NCI-H2196 treated with DMSO at 0.1 percent for 48 hours (cell line): ENCODE measurements around the gene PPM1M.

ENCODE experiments used
- DNase-seq: peaks from one replicate; lab custom pipeline; 2025; ENCODE audit not compliant: unreplicated experiment; lab: John Stamatoyannopoulos, UW

PPM1M gene

DNA sequence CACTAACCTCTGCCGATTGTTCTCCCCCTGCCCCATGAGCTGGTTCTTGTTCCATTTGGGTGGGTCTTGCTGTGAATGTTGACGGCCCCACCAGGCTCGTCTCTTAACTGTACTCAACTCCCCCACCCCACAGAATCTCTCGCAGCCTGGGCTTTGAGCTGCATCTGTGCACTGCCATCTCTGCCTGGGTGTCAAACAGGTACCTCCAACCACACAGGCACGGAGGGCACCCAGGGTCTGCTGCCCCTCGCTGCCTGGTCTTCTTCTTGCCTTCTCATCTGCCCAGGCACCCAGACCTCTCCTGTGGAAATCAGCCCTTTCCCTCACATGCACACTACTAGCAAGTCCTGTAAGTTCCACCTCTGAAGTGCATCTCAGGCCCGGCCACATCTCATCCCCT lies 30.2 kb upstream of the PPM1M start:
- DNase-seq: no peak

DNA sequence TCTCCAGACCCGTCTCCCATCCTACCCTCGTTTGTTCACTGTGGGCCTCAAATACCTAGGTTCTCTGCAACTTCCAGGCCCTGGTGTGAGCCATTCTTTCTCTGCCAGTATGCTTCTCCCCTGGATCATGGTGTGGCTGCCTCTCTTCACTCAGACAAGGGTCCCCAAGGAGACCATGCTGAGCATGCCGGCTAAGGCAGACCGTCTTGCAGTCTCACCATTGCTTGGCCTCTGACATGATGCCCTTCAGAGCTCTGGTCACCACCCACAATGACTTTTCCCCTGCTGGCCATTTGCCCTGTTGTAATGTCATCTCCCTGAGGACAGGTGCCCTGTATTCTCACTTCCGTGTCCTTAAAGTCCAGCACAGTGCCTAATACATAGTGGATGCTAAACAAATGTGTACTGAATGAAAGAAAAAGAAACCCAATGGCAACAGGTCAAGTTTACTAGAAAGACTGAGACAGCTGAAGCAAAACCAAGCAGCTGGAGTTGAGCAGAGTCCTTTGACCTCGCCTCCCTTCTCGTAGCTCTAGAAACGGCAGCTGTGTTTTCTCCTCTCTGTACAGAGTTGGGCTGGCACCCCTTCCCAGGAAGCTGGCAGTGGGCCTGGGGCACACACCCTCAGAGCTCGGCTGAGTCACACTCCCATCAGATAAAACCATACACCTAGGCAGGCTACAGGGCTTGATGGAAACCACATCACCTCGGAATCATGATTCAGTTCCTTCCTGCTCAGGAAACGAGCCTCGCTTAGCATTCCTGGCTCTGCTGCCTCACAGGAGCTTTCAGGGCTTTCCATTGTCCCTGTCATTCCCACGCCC lies 28.8 kb upstream of the PPM1M start:
- peak; percentile 69 for DNase-seq

DNA sequence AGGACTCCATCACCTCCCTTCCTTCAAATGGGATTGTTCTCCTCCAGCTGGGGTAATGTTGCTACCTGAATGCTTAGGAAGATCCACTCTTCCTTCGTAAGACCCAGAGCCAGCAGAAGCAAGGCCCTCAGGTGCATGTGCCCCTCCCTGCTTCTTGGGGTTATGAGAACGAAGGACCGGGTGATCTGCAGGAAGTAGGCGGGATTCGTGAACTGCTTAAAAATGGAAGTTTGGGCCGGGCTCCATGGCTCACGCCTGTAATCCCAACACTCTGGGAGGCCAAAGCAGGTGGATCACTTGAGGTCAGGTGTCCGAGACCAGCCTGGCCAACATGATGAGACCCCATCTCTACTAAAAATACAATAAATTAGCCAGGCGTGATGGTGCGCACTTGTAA lies 28.2 kb upstream of the PPM1M start:
- no peak for DNase-seq

DNA sequence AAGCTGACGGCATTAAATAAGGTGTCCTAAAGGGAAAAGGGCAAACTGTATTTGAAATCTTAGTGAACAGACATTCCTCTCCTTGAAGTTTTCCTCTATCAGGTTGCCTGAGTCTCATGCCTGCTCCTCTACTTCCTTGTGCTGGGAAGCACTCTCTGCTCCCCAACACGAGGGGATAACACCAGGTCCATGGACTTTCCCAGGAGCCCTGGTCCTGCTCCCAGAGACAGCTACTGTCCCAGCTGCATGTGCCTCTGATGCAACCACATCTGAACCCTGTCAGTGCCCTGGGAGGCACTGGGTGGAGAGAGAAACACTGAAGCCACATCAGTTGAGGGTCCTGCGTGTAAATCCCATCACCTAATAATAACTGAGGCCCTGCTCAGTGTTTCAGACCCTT lies 27.5 kb upstream of the PPM1M start:
- no peak for DNase-seq

DNA sequence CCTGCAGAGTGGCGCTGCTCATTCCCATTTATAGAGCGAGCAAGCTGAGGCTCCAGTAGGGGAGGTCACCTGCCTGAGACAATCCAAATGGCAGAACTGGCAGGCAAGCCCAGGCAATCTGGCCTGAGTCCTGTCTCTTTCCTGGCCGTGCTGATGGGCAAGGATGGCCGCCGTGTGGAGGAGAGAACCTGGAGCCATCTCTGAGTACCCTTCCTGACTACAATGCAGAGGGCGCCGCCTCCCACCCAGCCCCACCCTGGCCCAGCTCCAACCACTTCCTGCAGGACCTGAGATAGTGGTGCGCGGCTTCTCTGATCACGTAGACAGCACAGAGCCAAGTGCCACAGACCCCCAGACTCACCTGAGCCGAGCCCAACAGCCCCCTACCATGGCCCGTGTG lies 27.1 kb upstream of the PPM1M start:
- DNase-seq: no peak

DNA sequence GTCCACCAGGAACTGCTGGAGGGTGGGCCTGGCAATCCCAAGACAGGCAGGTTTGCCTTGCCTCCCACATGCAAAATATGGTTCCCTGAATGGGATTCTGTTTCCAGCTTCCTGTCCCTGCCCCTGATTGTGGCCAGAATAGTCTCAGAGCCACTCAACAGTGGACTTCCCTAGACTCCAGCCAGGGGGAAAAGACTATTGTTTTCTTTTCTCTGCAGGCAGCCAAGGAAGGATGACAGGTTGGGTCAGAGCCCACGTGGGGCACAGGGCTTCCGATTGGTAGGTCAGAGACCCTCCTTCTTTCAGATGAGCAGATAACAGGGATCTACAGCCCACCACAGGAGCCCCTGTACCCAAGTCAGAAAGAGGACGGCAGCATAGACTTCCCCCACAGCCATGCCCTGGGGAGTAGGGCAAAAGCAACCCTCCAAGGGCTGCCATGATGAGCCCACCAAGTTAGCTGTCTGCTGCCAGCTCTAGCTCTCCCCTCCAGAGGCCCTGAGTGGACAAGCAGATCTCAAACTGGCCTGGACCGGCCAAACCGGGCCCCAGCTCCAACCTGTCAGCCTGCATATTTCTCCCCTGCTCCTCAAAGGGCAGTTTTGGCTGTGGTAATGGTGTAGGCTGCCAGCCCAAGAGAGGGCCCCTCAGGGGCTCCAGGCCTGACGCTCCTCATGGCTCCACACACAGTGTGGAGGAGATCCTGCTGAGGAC lies 26.5 kb upstream of the PPM1M start:
- DNase-seq: no peak

DNA sequence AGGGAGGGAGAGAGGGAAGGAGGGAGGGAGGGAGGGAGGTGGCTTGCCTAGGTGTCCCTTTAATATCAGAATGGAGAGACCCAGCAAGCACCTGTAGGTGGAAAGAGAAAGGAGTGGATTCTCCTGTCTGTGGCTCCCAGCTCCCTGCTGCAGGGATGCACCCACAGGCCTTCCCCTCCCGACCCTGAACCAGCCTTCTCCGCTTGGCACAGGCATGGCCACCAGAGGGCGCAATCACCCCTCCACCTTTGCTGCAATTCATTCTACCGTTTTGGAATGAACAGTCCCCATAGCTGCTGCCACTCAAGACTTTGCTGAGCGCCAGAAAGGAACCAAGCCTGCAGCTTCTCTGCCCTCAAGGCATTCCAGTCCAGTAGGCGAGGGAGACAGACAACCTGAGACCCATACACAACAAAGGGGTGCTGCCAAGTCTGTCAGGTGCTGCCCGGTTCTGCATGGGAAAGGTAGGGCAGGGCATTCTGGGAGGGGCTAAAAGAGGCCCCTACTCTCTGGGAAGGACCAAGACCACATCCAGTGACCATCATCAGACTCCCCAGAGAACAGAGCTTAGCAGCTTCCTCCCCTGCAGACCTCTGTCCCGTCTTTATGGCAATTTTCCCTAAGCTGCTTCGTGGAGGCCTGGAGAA lies 25.1 kb upstream of the PPM1M start:
- peak; percentile 33 for DNase-seq

DNA sequence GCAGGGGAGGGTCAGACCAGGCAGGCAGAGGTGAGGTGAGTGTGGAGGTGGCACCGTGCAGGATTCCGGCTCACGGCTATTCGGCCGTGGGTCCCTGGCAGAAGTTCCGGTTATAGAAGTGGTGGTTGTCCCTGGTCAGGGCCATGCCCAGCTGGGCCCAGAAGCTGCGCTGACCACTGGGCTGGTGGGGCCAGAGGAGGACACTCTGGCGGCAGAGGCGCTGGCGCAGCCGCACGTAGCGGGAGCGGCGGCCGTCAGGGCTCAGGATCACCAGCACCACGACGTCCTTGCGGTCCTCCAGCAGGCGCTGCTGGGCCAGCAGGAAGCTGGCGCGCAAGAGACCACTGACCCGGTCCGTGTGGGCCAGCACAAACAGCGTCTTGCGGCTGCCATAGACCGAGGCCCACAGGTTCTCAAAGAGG lies 24.4 kb upstream of the PPM1M start:
- no peak for DNase-seq

DNA sequence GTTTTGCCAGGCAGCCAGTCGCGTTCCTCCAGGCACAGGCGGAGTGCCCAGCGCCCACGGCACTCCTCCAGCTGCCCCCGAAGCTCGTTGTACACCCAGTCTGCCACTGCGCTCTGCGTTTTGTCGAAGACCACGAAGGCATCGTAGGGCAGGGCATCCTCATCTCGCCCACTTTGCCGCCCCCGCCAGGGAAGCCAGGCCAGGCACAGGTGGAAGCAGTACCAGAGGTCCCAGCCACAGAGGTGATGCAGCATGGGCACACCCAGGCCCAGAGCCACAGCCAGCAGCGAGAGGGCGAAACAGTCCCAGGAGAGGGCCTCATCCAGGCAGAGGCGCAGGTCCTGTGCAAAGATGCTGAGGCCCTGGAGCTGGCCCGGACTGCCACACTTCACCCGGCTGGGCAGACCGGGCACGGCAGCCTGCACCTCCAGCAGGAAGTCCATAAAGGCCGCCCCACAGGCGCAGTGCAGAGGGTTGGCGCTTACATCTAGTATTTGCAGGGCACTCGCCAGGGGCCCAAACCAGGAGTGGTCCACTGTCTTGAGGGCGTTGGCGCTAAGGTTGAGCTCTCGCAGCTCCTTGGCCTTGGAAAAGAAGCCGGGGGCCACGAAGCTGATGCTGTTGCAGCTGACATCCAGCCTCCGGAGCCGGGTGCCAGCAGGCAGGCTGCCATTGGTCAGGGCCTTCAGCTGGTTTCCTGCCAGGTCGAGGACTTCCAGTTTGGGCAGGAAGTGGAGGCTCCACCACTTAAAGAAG lies 23.8 kb upstream of the PPM1M start:
- DNase-seq: no peak

DNA sequence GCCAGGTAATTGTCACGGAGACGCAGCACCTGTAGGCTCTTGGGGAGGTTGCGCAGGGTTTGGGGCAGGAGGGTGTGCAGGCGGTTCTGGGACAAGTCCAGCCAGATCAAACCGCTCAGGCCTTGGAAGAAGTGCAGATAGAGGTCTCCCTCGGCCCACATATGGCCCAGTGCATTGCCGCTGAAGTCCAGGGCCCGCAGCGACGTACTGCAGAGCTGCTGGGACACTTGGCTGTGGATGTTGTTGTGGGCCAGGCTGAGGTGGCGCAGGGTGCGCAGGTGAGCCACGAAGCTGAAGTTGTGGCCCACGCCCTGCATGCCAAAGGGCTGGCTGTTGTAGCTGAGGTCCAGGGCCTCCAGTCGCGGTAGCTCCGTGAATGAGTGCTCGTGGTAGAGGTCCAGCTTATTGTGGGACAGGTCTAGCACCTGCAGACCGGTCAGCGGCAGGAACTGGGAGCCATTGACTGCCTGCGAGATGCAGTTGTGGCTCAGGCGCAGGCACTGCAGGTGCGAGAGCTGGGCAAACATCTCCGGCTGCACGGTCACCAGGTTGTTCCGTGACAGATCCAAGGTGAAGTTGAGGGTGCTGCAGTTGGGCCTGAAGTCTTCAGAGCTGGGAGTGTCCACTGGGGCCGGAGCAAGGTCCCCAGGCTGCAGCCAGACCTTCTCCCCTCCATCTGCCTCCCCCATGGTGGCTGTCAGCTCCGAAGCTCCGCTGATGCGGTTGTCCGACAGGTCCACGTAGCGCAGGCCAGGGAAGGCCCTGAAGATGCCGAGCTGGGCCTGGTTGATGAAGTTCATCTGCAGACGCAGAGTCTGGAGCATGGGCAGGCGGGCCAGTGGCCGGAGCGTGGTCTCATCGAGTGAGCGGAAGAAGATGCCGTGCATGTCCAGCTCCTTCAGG lies 23.0 kb upstream of the PPM1M start:
- no peak for DNase-seq

DNA sequence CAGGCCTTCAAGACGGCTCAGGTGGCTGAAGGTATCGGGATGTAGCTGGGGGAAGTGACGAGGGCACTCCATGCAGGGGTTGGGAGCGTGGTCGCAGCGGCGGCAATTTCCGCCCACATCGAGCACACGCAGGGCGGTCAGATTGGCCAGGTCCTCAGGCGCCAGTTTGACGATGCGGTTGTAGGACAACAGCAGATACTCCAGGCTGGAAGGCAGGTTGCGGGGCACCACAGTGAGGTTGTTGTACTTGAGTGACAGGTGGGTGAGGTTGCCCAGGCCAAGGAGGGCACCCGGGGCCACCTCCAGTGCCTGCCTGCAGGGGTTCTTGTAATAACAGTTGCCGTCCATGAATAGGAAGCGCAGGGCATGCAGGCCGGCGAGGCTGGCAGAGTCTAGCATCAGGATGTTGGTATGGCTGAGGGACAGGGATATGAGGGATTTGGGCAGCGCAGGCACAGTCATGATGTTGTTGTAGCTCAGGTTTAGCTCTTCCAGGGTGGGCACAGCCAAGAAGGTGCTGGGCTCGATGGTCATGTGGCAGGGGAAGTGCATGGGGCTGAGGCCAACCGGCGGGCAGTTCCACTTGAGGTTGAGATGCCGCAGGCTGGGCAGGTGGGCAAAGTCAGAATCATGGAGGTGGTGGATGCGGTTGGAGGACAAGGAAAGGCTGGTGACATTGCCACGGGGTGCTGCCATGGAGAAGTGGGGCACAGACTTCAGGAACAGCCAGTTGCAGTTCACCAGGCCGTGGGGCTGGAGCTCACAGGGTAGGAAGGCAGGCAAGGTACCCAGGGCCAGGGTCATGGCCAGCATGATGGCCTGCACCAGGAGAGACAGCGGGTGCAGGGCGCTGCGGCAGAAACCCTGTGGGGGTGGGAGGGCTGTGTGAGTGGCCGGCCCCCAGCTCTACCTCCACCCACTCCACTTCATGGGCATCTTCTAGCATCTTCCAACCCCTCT lies 21.8 kb upstream of the PPM1M start:
- DNase-seq: no peak

DNA sequence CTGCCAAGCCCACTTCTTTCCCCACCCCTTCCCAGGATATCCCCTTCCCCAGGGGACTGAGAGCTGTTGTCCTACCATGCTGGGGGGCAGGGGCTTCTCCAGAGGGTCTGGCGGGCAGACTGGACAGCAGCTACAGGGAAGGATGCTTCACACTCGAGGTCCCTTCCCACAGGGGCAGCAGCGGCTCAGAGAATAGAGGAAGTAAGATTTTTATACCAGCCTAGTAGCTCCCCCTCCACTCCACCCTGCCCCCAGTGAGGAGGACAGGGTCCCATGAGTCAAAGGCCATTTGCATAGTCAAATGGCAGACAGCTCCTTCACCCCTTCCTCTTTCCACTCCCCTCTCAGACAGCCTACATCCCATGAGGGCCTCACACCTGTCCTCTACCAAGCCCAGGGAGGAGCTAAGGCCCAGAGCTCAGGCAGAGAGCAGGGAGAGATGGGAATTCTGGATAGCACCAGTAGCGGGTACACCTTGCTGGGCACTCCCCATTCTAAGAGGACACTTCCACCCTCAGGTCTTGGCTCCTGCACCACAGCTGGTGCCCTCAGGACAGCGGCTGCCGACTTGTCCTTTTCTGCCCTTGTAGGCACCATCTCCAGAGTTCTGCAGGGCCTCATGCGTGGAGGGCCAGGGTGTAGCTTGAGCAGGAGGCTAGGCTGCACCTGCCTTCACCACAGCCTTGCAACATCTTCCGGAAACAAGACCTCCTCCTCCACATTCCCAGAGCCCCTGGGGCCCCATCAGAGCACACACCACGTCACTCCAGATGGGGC lies 19.9 kb upstream of the PPM1M start, which contains the start of gene TLR9:
Gene TLR9 (minus strand): TSS at position 194 of the 777 bp plus-strand sequence. CDS start 116 bp downstream, at position 78.
- no peak for DNase-seq

DNA sequence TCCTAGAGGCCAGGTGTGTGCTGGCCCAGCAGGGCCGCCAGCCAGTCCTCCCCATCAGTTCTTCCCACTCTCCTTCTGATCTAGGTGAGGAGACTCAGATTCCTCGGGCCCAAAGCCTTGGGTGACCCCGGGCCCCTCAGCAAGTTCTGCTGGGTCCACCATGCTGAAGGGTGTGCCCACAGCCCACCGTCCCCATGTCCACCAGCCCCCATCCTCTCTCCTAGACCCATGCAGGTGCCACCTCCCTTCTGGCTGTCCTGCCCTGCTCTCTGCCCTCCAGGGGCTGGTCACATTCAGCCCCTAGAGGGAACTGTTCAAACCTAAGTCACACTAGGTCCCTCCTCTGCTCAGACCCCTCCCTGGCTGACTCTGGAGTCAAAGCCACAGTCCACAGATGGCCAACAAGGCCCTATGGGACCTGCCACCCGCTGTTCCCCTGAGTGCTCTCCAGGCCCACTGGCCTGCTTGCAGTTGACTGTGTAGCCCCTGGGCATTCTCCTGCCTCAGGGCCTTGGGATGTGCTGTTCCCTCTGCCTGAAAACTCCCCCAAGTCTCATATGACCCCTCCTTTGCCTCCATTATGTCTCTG lies 19.2 kb upstream of the PPM1M start:
- DNase-seq: no peak

DNA sequence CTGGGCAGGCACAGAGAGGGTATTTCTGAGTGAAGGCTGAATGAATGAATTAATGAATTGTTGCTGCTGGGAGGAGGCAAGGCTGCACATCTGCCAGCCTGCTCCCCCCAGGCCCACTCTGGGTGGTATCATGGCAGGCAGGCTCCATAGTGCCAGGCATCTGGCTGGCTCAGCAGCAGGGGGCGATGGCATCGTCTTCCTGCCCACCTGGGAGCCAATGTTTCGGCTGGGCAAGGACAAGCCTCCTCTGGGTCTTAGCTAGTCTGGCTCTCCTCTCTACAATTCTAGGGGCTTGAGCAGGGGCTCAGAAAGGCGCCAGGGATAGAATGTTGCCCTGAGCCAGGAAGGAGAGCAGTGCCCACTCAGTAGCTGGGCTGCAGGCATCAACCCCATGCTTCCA lies 18.4 kb upstream of the PPM1M start:
- no peak for DNase-seq

DNA sequence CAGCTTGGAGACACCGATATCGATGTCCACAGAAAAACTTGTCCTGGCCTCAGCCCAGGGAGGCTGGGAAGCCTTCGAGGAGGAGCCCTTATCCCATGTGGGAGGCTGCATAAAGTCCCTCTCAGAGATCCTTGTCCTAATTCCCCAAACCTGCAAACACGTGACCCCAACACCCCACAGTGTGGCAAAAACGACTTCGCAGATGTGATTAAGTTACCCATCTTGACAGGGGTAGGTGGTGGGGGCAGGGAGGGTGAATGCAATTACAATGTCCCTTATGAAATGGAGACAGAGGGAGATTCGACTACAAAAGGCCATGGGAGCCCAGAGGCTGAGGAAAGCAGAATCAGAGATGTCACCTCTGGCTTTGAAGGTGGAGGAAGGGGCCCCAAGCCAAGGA lies 17.8 kb upstream of the PPM1M start:
- DNase-seq: no peak

DNA sequence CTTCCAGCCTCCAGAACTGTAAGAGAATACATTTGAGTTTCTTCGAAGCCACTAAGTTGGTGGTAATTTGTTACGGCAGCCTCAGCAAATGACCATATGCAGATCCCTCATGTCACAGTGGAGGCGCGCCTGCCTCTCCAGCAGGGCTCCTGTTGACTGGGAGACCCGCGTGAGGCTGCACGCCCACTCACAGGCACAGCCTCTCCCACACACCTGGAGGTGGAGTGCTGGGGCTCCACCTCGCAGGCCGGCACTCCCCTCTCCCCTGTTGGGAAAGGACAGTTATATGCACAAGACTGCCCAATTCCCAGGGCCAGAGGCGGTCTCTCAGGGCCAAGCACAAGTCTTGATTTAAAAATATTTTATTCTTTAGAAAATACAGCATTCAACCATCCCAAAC lies 17.3 kb upstream of the PPM1M start:
- DNase-seq: no peak

DNA sequence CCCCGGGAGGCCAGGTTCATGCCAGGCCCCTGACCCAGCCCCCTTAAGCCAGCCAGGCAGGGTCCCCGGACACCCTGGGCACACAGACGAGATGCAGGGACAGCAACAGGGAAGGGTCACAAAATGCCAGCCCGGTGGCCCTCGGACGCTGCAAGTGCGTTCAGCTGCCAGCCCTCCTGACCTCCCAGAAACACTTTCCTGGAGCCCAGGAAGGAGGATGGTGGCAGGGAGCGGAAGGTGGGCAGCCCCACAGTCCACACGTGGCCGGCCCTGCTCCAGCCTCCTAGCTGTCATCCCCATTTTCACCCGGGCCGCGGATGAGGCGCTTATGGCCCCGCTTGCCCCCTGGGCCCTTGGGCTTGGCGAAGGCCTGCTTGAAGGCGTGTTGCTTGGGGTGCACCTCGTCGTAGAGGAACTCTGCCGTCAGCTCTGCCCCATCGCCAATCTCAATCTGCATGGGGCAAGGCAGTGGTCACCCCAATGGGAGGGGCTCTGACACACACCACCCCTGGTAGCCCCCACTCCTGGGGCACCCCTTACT lies 16.7 kb upstream of the PPM1M start:
- DNase-seq: no peak

DNA sequence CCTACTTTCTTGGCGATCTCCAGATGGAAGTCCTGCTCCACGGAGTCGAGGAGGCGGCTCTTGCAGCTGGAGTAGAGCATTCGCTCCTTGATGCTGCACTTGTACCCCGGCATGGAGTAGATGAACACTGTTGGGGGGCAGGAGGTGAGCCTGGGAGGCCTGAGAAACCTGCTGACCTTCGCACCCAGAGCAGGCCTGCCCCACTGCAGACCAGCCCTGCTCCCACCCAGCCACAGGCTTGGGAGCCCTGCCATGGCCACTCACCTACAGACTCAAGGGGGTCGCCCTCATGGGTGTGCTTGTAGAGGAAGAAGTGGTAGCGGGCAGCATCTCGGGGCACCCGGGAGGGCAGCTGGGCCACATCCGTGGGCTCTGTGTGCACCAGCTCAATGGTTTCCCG lies 15.9 kb upstream of the PPM1M start:
- no peak for DNase-seq
